Liver (tissue), 3 donors: Measurements from ENCODE around the gene JAK1.

ENCODE experiments used
- RAD21 ChIP-seq, 2 donors: IDR thresholded peaks; 2 replicates each; pipeline ENCODE4 v1.6.1; 2016; ENCODE audit warnings: antibody characterized with exemption in 2 of 2, mild to moderate bottlenecking in 2 of 2
- SP1 ChIP-seq: IDR thresholded peaks from 2 replicates; pipeline ENCODE4 v1.6.1; 2018; ENCODE audit warnings: antibody characterized with exemption, mild to moderate bottlenecking
- TF ChIP-seq, protein P1 (sequence below): fragments of 150-350 bp; IDR thresholded peaks from 2 replicates; pipeline ENCODE4 v1.5.1; 2017; ENCODE audit warnings: improper control_type of control experiment, low read depth, low read length; ENCODE audit not compliant: missing input control
- TF ChIP-seq, protein P2 (sequence below): IDR thresholded peaks from 2 replicates; pipeline ENCODE4 v1.6.1; 2016; ENCODE audit warnings: antibody characterized with exemption
- TF ChIP-seq, protein P3 (sequence below): IDR thresholded peaks from 2 replicates; pipeline ENCODE4 v1.6.1; 2016; ENCODE audit warnings: antibody characterized with exemption
- TF ChIP-seq, protein P4 (sequence below): IDR thresholded peaks from 2 replicates; pipeline ENCODE4 v1.6.1; 2016; ENCODE audit warnings: antibody characterized with exemption, mild to moderate bottlenecking
- donor health status: healthy.
- donor health status: healthy.

DNA sequence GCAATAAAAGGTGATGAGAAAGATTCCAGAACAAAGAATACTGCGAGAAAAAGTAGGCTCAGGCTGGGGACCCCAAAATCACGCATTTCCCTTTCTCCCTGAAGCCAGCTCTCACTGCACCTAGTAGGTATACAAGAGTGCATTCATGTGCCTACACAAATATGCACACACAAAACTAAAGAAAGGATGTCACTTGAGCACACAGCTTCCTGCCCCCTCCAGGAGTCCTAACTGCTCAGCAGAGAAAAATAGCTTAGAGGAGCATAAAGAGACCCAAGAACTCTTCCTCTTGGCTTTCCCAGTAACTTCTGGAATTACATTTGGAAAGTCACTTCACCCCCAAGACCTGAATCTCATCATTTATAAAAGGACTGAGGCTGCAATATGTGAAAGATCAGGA is 38.0 kb downstream of the JAK1 start:
- TF ChIP-seq, protein P1, sequence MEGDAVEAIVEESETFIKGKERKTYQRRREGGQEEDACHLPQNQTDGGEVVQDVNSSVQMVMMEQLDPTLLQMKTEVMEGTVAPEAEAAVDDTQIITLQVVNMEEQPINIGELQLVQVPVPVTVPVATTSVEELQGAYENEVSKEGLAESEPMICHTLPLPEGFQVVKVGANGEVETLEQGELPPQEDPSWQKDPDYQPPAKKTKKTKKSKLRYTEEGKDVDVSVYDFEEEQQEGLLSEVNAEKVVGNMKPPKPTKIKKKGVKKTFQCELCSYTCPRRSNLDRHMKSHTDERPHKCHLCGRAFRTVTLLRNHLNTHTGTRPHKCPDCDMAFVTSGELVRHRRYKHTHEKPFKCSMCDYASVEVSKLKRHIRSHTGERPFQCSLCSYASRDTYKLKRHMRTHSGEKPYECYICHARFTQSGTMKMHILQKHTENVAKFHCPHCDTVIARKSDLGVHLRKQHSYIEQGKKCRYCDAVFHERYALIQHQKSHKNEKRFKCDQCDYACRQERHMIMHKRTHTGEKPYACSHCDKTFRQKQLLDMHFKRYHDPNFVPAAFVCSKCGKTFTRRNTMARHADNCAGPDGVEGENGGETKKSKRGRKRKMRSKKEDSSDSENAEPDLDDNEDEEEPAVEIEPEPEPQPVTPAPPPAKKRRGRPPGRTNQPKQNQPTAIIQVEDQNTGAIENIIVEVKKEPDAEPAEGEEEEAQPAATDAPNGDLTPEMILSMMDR: no peak
- TF ChIP-seq, protein P2, sequence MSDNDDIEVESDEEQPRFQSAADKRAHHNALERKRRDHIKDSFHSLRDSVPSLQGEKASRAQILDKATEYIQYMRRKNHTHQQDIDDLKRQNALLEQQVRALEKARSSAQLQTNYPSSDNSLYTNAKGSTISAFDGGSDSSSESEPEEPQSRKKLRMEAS: no peak
- TF ChIP-seq SP1 (no peak), RAD21 (IDR thresholded peaks at IDR 0.05) (no peak)
- TF ChIP-seq, protein P3, sequence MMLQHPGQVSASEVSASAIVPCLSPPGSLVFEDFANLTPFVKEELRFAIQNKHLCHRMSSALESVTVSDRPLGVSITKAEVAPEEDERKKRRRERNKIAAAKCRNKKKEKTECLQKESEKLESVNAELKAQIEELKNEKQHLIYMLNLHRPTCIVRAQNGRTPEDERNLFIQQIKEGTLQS: no peak
- TF ChIP-seq, protein P4, sequence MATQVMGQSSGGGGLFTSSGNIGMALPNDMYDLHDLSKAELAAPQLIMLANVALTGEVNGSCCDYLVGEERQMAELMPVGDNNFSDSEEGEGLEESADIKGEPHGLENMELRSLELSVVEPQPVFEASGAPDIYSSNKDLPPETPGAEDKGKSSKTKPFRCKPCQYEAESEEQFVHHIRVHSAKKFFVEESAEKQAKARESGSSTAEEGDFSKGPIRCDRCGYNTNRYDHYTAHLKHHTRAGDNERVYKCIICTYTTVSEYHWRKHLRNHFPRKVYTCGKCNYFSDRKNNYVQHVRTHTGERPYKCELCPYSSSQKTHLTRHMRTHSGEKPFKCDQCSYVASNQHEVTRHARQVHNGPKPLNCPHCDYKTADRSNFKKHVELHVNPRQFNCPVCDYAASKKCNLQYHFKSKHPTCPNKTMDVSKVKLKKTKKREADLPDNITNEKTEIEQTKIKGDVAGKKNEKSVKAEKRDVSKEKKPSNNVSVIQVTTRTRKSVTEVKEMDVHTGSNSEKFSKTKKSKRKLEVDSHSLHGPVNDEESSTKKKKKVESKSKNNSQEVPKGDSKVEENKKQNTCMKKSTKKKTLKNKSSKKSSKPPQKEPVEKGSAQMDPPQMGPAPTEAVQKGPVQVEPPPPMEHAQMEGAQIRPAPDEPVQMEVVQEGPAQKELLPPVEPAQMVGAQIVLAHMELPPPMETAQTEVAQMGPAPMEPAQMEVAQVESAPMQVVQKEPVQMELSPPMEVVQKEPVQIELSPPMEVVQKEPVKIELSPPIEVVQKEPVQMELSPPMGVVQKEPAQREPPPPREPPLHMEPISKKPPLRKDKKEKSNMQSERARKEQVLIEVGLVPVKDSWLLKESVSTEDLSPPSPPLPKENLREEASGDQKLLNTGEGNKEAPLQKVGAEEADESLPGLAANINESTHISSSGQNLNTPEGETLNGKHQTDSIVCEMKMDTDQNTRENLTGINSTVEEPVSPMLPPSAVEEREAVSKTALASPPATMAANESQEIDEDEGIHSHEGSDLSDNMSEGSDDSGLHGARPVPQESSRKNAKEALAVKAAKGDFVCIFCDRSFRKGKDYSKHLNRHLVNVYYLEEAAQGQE: no peak
